Transverse colon (tissue), 4 donors: ENCODE results near the gene GP2. TPM values are rescaled to one million over a fixed set of nuclear protein-coding genes. Genes with fewer than 3 reads are reported as not detected.
A peak's percentile ranks its signal among the peaks of the same experiment; 100 is the strongest.

Experiments
- DNase-seq: peaks from one replicate; pipeline ENCODE4 v3.0.0-alpha.2; 2019
- H3K27ac ChIP-seq, 4 donors: fragments of 200-600 bp; sonication (generic); 2 replicates each; pipeline ENCODE4 v1.5.1; 2016 to 2018; ENCODE audit warnings: inconsistent platforms in 4 of 4
- H3K27me3 ChIP-seq: fragments of 200-600 bp; sonication (generic); 2 replicates; pipeline ENCODE4 v1.5.1; 2017; ENCODE audit warnings: inconsistent platforms
- H3K36me3 ChIP-seq, 4 donors: fragments of 200-600 bp; sonication (generic); 2 replicates each; pipeline ENCODE4 v1.5.1; 2017 to 2019; ENCODE audit warnings: inconsistent platforms in 4 of 4
- H3K4me1 ChIP-seq, 4 donors: fragments of 200-600 bp; sonication (generic); 2 replicates each; pipeline ENCODE4 v1.5.1; 2017 to 2020; ENCODE audit warnings: inconsistent platforms in 4 of 4
- H3K4me3 ChIP-seq, 4 donors: fragments of 200-600 bp; sonication (generic); 1 replicate in 1 of 4; 2 replicates in 3 of 4; pipeline versions ENCODE4 v1.5.1 to v1.6.1; 2017 to 2019; ENCODE audit warnings: inconsistent platforms in 4 of 4
- H3K9me3 ChIP-seq, 2 donors: fragments of 200-600 bp; sonication (generic); 2 replicates each; pipeline ENCODE4 v1.5.1; 2017 to 2019; ENCODE audit warnings: inconsistent platforms in 2 of 2
- EP300 ChIP-seq: sonication (generic); formaldehyde crosslinking; IDR thresholded peaks from one replicate; pipeline ENCODE4 v1.6.1; 2017; ENCODE audit warnings: antibody characterized with exemption, low read depth
- POLR2A ChIP-seq: fragments of 450-650 bp; IDR thresholded peaks from one replicate; pipeline ENCODE4 v1.6.1; 2016; ENCODE audit warnings: antibody characterized with exemption, mild to moderate bottlenecking, moderate library complexity
- POLR2AphosphoS5 ChIP-seq, 3 donors: sonication (generic); formaldehyde crosslinking; IDR thresholded peaks; one replicate each; pipeline ENCODE4 v1.6.1; 2016; ENCODE audit warnings: antibody characterized with exemption in 3 of 3
- WGBS, 2 donors: methylation state at CpG; one replicate each; pipeline ENCODE4 v1.1.5; 2018; ENCODE audit warnings: low coverage in 1 of 2; 5-methylcytosine and 5-hydroxymethylcytosine counted together
- in situ Hi-C, 4 donors: fragments of 200-750 bp; cut with MboI; loops; one replicate each; pipeline versions ENCODE4 v1.15.0 to v1.15.1; 2017; ENCODE audit warnings: low sequenced_read_pairs in 3 of 4, low pct_ligation_motif_present in 1 of 4, low pct_unique_long_range_greater_than_20kb in 1 of 4
- intact Hi-C: fragments of 100-400 bp; cut with DNase I; formaldehyde crosslinking; loops from one replicate; pipeline ENCODE4 v1.15.1; 2023; ENCODE audit warnings: low total_unique reads
- total RNA-seq, 4 donors: library from RNA; depleted of rRNA; stranded (reverse); fragments of >200 nt; gene quantifications; one replicate each; pipeline ENCODE4 v1.1.0, GENCODE V29; 2016
- TF ChIP-seq, protein P1 (sequence below), 5 experiments: fragments of 200-600 bp in 3 of 5; fragments of 450-650 bp in 2 of 5; sonication (generic) in 3 of 5; IDR thresholded peaks; 1 replicate in 2 of 5; 2 replicates in 3 of 5; pipeline ENCODE4 v1.5.1; 2016 to 2017; ENCODE audit warnings: antibody characterized with exemption in 5 of 5, inconsistent platforms in 3 of 5, mild to moderate bottlenecking in 2 of 5, moderate library complexity in 1 of 5

GP2 gene
- total RNA-seq, 4 donors from 2014 or later: 1.8 to 3.0 (median 2.8) TPM

DNA sequence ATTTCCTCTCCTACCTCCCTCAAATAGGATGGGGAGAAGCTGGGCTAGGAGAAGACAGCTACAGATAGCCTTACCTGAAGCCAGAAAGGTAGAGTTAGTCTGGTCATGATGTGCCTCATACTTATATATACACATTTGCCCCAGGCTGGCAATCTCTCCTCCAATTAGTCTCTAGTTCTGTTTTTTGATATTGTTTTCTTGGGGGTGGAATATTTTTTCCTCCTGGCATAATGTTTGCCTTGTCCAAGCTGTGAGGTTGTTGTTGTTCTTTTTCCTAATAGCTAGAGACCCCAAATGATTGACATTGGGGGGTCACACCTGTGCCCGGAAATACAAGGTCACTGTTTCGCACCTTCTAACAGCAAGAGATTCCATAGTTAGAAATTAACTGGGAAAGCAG lies 25.3 kb upstream of the GP2 start, which contains the start of gene UMOD:
Gene UMOD (minus strand): TSS at position 101 of the 400 bp plus-strand sequence. CDS start 1,978 bp downstream, outside the sequence.
- peaks cover 14% of the 10 kb centered on the region for H3K27me3 ChIP-seq
- no peak for TF ChIP-seq EP300
- TF ChIP-seq POLR2AphosphoS5 (IDR thresholded peaks at IDR 0.05): no peak
- no peak for TF ChIP-seq POLR2A
- TF ChIP-seq, protein P1, sequence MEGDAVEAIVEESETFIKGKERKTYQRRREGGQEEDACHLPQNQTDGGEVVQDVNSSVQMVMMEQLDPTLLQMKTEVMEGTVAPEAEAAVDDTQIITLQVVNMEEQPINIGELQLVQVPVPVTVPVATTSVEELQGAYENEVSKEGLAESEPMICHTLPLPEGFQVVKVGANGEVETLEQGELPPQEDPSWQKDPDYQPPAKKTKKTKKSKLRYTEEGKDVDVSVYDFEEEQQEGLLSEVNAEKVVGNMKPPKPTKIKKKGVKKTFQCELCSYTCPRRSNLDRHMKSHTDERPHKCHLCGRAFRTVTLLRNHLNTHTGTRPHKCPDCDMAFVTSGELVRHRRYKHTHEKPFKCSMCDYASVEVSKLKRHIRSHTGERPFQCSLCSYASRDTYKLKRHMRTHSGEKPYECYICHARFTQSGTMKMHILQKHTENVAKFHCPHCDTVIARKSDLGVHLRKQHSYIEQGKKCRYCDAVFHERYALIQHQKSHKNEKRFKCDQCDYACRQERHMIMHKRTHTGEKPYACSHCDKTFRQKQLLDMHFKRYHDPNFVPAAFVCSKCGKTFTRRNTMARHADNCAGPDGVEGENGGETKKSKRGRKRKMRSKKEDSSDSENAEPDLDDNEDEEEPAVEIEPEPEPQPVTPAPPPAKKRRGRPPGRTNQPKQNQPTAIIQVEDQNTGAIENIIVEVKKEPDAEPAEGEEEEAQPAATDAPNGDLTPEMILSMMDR (IDR thresholded peaks at IDR 0.05): no peak
- in situ Hi-C loops (no loop called here), intact Hi-C loops (no loop called here)
- H3K4me3 ChIP-seq: no peak within 1 kb of the TSS
- WGBS, 2 donors: 71% methylated on average over 2 of the region's 2 CpGs; no CpG with 5 or more reads in 1 of the 2 donors
- no peak within 1 kb of the TSS for H3K27ac ChIP-seq
- no peaks in the 10 kb centered on the region for H3K36me3 ChIP-seq
- no peak for DNase-seq
- H3K9me3 ChIP-seq: no peaks in the 10 kb centered on the region
- H3K4me1 ChIP-seq: no peaks in the 10 kb centered on the region

DNA sequence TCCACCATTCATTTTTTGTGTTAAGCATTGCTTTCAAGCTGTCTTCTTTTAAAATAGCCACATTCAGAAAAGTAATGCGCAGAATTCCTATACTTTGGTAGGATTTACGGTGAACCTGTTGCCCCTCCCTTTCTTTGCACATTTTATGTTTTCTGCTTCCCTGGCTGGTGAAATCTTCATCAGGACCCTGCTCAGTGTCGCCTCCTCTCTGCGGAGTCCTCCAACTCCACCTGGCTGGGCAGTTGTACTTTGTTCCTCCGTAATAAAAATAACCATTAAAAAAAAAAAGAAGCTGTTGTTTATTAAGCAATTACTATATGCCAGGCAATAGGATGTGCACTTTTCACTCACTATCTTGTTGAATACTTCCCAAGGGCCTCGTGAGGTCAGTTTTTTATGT lies 22.3 kb upstream of the GP2 start:
- no peak for DNase-seq
- in situ Hi-C loops: no loop called here
- intact Hi-C loops: no loop called here
- H3K27me3 ChIP-seq: peaks cover 10% of the 10 kb centered on the region
- H3K9me3 ChIP-seq: no peaks in the 10 kb centered on the region
- H3K4me3 ChIP-seq: no peak overlapping the region
- 83% methylated on average over 6 of the region's 6 CpGs for WGBS, 2 donors
- H3K4me1 ChIP-seq: no peaks in the 10 kb centered on the region
- H3K36me3 ChIP-seq: no peaks in the 10 kb centered on the region
- TF ChIP-seq EP300: no peak
- TF ChIP-seq POLR2A: no peak
- no peak for TF ChIP-seq POLR2AphosphoS5 (IDR thresholded peaks at IDR 0.05)
- TF ChIP-seq, protein P1 (IDR thresholded peaks at IDR 0.05): no peak
- no peak overlapping the region for H3K27ac ChIP-seq

GRCh38 chr16:20348365-20349185 lies 21.3 kb upstream of the GP2 start:
- no peak for DNase-seq
- Histone ChIP-seq H3K4me3 (peak overlapping the region in 1 of 4 donors; percentile 9), H3K4me1 (no peaks in the 10 kb centered on the region), H3K9me3 (no peaks in the 10 kb centered on the region), H3K27me3 (peaks cover 10% of the 10 kb centered on the region), H3K36me3 (no peaks in the 10 kb centered on the region), H3K27ac (no peak overlapping the region)
- 52% methylated on average over 56 of the region's 77 CpGs; no CpG with 5 or more reads in 1 of the 2 donors for WGBS, 2 donors
- in situ Hi-C loops: no loop called here
- intact Hi-C loops: no loop called here
- no peak for TF ChIP-seq EP300
- TF ChIP-seq, protein P1 (IDR thresholded peaks at IDR 0.05): peak in 1 of 5 experiments; percentile 14
- TF ChIP-seq POLR2AphosphoS5 (IDR thresholded peaks at IDR 0.05): no peak

GRCh38 chr16:20347666-20348364 lies 20.5 kb upstream of the GP2 start:
- intact Hi-C loops (no loop called here), in situ Hi-C loops (no loop called here)
- Histone ChIP-seq H3K27me3 (peaks cover 10% of the 10 kb centered on the region), H3K4me3 (no peak overlapping the region), H3K36me3 (no peaks in the 10 kb centered on the region), H3K4me1 (no peaks in the 10 kb centered on the region), H3K9me3 (no peaks in the 10 kb centered on the region), H3K27ac (no peak overlapping the region)
- TF ChIP-seq, protein P1 (IDR thresholded peaks at IDR 0.05): no peak
- TF ChIP-seq EP300: no peak
- no peak for TF ChIP-seq POLR2A
- no peak for TF ChIP-seq POLR2AphosphoS5 (IDR thresholded peaks at IDR 0.05)
- WGBS, 2 donors: 74% methylated on average over 12 of the region's 12 CpGs; no CpG with 5 or more reads in 1 of the 2 donors
- DNase-seq: no peak
